Loucy (cell line): ENCODE results near the gene DIABLO.

ENCODE experiments used
- H2AFZ ChIP-seq: fragments of 200-600 bp; sonication (generic); 2 replicates; pipeline ENCODE4 v1.6.0; 2016; ENCODE audit warnings: antibody characterized with exemption, mild to moderate bottlenecking, low read length, moderate library complexity
- H3F3A ChIP-seq: fragments of 200-600 bp; 2 replicates; pipeline ENCODE4 v1.6.0; 2016; ENCODE audit warnings: antibody characterized with exemption, low read depth, mild to moderate bottlenecking
- H3K27me3 ChIP-seq: fragments of 200-600 bp; sonication (generic); 2 replicates; pipeline ENCODE4 v1.6.1; 2014; ENCODE audit warnings: low read length, mild to moderate bottlenecking; ENCODE audit not compliant: insufficient read depth, poor library complexity, severe bottlenecking
- H3K36me3 ChIP-seq: fragments of 200-600 bp; sonication (generic); 2 replicates; pipeline ENCODE4 v1.6.1; 2016; ENCODE audit warnings: low read length; ENCODE audit not compliant: insufficient read depth
- H3K4me1 ChIP-seq: fragments of 200-600 bp; sonication (generic); 2 replicates; pipeline ENCODE4 v1.5.1; 2014; ENCODE audit warnings: low read length, mild to moderate bottlenecking; ENCODE audit not compliant: insufficient read depth, poor library complexity, severe bottlenecking
- H3K4me2 ChIP-seq: fragments of 200-600 bp; sonication (generic); 2 replicates; pipeline ENCODE4 v1.6.0; 2014; ENCODE audit warnings: antibody characterized with exemption, low read length, low read depth, mild to moderate bottlenecking; ENCODE audit not compliant: poor library complexity, severe bottlenecking
- H3K4me3 ChIP-seq: fragments of 200-600 bp; sonication (generic); 2 replicates; pipeline ENCODE4 v1.5.1; 2014; ENCODE audit warnings: low read length, mild to moderate bottlenecking, mixed read lengths; ENCODE audit not compliant: poor library complexity, severe bottlenecking
- H3K79me2 ChIP-seq: fragments of 200-600 bp; sonication (generic); 2 replicates; pipeline ENCODE4 v1.6.1; 2014; ENCODE audit warnings: low read length; ENCODE audit not compliant: insufficient read depth
- H3K9ac ChIP-seq: fragments of 200-600 bp; sonication (generic); 2 replicates; pipeline ENCODE4 v1.6.0; 2014; ENCODE audit warnings: mild to moderate bottlenecking, low read depth, low read length, moderate library complexity; ENCODE audit not compliant: poor library complexity, severe bottlenecking
- H3K9me2 ChIP-seq: fragments of 200-600 bp; sonication (generic); replicated peaks from 2 replicates; pipeline ENCODE4 v1.6.1; 2016; ENCODE audit warnings: low read depth, low read length, mixed read lengths
- H3K9me3 ChIP-seq: fragments of 200-600 bp; sonication (generic); 2 replicates; pipeline ENCODE4 v1.6.1; 2014; ENCODE audit warnings: mild to moderate bottlenecking, antibody characterized with exemption, low read length, low read depth; ENCODE audit not compliant: insufficient read depth
- H4K20me1 ChIP-seq: fragments of 200-600 bp; sonication (generic); 2 replicates; pipeline ENCODE4 v1.6.0; 2014; ENCODE audit warnings: antibody characterized with exemption, low read length, mild to moderate bottlenecking; ENCODE audit not compliant: insufficient read depth, poor library complexity, severe bottlenecking
- EZH2phosphoT487 ChIP-seq: fragments of 200-600 bp; IDR thresholded peaks from 2 replicates; pipeline ENCODE4 v1.6.1; 2018; ENCODE audit warnings: antibody characterized with exemption, mild to moderate bottlenecking, moderate library complexity, borderline replicate concordance
- TF ChIP-seq, protein P1 (sequence below): fragments of 200-600 bp; sonication (generic); conservative IDR thresholded peaks from 2 replicates; pipeline ENCODE4 v1.5.1; 2014; ENCODE audit warnings: mild to moderate bottlenecking, antibody characterized with exemption, low read length

The DIABLO gene

DNA sequence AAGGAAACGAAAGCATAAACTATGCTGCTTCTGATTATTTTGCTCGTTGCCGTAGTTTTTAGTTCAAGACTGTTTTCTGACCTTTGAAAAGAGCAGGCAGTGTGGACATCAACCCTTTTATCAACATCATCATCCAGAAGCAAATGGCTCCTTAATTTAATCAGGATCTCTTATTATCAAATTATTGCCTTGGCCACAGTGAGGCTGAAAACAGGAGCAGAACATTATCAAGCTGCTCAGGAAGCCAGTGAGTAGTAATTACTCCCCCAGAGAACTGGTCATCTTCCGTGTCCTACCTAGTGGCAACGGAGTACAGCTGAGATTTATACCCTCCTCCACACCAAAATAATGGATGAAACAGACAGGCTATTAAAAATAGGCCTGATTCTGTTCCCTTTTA lies 2.2 kb upstream of the DIABLO start:
- Histone ChIP-seq H3K36me3 (peaks cover 16% of the 10 kb centered on the region; the same call in 1 of the 2 replicates), H3K9ac (peak overlapping the region; percentile 63), H2AFZ (peak overlapping the region; percentile 31; the same call in 1 of the 2 replicates), H3F3A (peaks cover 5% of the 10 kb centered on the region; the same call in 1 of the 2 replicates), H3K9me2 (no peaks in the 10 kb centered on the region), H3K4me1 (peaks cover 32% of the 10 kb centered on the region), H3K79me2 (peaks cover 25% of the 10 kb centered on the region), H3K4me3 (peak overlapping the region; percentile 73), H3K9me3 (no peaks in the 10 kb centered on the region), H3K27me3 (no peaks in the 10 kb centered on the region), H4K20me1 (peaks cover 27% of the 10 kb centered on the region), H3K4me2 (peak overlapping the region; percentile 90)
- TF ChIP-seq EZH2phosphoT487, result no peak
- TF ChIP-seq, protein P1, sequence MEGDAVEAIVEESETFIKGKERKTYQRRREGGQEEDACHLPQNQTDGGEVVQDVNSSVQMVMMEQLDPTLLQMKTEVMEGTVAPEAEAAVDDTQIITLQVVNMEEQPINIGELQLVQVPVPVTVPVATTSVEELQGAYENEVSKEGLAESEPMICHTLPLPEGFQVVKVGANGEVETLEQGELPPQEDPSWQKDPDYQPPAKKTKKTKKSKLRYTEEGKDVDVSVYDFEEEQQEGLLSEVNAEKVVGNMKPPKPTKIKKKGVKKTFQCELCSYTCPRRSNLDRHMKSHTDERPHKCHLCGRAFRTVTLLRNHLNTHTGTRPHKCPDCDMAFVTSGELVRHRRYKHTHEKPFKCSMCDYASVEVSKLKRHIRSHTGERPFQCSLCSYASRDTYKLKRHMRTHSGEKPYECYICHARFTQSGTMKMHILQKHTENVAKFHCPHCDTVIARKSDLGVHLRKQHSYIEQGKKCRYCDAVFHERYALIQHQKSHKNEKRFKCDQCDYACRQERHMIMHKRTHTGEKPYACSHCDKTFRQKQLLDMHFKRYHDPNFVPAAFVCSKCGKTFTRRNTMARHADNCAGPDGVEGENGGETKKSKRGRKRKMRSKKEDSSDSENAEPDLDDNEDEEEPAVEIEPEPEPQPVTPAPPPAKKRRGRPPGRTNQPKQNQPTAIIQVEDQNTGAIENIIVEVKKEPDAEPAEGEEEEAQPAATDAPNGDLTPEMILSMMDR, result no peak

DNA sequence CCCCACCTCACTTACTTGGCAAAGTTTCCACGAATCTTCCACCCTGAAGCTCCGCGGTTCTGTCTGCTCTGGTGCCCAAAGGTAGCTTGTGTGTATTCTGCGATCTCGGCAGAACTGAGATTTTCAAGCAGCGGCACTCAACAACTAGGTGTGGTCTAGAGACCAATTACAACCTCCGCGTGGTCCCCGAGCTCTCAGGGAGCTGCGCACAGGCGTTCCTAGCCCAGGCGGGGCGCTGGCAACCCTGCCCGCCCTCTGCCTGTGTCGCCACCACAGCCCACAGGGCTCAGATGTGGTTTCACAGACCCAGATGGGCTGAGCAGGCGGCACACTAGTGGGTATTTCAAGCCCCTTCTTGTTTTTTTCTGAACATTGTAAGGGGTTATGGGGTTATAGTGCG lies 1.5 kb upstream of the DIABLO start:
- Histone ChIP-seq H3K4me1 (peaks cover 32% of the 10 kb centered on the region), H3K4me3 (peak overlapping the region; percentile 73), H3K36me3 (peaks cover 13% of the 10 kb centered on the region; the same call in 1 of the 2 replicates), H3K27me3 (no peaks in the 10 kb centered on the region), H3K9me3 (no peaks in the 10 kb centered on the region), H3K4me2 (peak overlapping the region; percentile 90), H4K20me1 (peaks cover 34% of the 10 kb centered on the region), H3K9ac (peak overlapping the region; percentile 63), H3K9me2 (no peaks in the 10 kb centered on the region), H3K79me2 (peaks cover 33% of the 10 kb centered on the region), H3F3A (peaks cover 5% of the 10 kb centered on the region; the same call in 1 of the 2 replicates), H2AFZ (peak overlapping the region; percentile 31; the same call in 1 of the 2 replicates)
- TF ChIP-seq, protein P1, result 0 out of 2 replicates have a peak, but pooled peaks have one; percentile 31
- TF ChIP-seq EZH2phosphoT487, result no peak

DNA sequence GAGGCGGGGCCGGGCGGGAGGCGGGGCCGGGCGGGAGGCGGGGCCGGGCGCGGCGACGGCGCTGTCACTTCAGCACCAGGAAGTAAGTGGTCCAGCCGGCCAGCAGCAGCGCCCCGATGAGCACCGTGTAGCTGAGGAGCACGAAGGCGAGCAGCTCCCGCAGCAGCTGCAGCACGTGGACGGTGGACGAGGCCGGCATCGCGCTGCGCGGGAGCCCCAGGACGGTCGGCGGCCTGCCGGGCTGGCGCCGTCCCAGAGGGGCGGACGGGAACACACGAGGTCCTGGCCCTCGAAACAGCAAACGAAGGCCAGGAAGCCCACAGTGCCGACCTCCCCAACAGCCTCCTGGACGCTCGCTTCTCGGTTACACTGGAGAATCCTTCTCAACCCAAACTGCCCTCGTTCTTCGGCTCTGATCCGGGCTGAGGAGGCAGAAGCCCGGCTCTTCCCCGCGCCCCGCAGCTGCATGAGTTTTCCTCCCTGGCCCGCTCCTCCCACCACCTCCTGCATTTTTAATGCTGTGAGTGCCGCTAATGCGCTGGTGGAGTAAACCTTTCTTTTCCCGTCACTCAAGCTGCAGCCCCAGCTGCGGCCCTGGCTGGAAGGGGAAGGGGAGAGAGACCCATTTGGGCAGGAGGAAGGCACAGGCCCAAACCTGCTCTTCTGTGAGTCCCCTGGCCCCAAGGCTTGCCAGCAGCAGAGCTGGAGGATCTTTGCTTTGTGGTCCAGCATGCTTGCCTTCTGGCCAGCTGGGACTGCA lies 694 bp upstream of the DIABLO start:
- peaks cover 5% of the 10 kb centered on the region; the same call in 1 of the 2 replicates for H3F3A ChIP-seq
- H4K20me1 ChIP-seq, result peaks cover 37% of the 10 kb centered on the region
- H3K9ac ChIP-seq, result no peak overlapping the region
- H3K4me2 ChIP-seq, result peak overlapping the region; percentile 90
- peaks cover 37% of the 10 kb centered on the region for H3K4me1 ChIP-seq
- peaks cover 8% of the 10 kb centered on the region; the same call in 1 of the 2 replicates for H3K36me3 ChIP-seq
- peaks cover 41% of the 10 kb centered on the region for H3K79me2 ChIP-seq
- H2AFZ ChIP-seq, result no peak overlapping the region
- H3K4me3 ChIP-seq, result peak overlapping the region; percentile 73
- H3K27me3 ChIP-seq, result no peaks in the 10 kb centered on the region
- no peaks in the 10 kb centered on the region for H3K9me2 ChIP-seq
- TF ChIP-seq, protein P1, result no peak
- no peak for TF ChIP-seq EZH2phosphoT487
- no peaks in the 10 kb centered on the region for H3K9me3 ChIP-seq
